ENCODE data around the gene RASGRP2.

DNA sequence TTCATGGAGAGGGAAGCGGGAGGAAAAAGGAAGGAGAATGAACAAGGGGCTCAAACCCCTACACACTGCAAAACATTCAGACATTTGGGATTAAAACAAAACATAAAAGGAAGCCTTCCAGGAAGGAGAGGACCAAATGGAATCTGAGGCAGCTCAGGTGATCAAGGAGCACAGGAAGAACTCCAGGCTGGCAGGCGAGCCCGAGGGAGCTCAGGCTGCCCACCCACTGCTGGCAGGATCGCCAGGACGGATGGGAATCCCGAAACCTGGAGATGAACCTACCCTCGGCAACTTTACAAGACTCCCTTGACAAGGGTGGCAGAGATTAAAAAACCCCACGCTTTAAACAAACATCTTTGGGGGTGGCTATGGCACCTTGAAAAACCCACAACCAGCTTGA lies 20.8 kb upstream of the RASGRP2 start:
- TF ChIP-seq, protein P1, sequence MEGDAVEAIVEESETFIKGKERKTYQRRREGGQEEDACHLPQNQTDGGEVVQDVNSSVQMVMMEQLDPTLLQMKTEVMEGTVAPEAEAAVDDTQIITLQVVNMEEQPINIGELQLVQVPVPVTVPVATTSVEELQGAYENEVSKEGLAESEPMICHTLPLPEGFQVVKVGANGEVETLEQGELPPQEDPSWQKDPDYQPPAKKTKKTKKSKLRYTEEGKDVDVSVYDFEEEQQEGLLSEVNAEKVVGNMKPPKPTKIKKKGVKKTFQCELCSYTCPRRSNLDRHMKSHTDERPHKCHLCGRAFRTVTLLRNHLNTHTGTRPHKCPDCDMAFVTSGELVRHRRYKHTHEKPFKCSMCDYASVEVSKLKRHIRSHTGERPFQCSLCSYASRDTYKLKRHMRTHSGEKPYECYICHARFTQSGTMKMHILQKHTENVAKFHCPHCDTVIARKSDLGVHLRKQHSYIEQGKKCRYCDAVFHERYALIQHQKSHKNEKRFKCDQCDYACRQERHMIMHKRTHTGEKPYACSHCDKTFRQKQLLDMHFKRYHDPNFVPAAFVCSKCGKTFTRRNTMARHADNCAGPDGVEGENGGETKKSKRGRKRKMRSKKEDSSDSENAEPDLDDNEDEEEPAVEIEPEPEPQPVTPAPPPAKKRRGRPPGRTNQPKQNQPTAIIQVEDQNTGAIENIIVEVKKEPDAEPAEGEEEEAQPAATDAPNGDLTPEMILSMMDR (IDR thresholded peaks at IDR 0.05), result no peak
- no peak for TF ChIP-seq POLR2AphosphoS5 (IDR thresholded peaks at IDR 0.05)
